D341Med (cell line): ENCODE results near the gene CNRIP1.
A peak's percentile ranks its signal among the peaks of the same experiment; 100 is the strongest.

Experiments
- DNase-seq: peaks from one replicate; pipeline ENCODE4 v3.0.0; 2012; ENCODE audit warnings: low spot score

The CNRIP1 gene

DNA sequence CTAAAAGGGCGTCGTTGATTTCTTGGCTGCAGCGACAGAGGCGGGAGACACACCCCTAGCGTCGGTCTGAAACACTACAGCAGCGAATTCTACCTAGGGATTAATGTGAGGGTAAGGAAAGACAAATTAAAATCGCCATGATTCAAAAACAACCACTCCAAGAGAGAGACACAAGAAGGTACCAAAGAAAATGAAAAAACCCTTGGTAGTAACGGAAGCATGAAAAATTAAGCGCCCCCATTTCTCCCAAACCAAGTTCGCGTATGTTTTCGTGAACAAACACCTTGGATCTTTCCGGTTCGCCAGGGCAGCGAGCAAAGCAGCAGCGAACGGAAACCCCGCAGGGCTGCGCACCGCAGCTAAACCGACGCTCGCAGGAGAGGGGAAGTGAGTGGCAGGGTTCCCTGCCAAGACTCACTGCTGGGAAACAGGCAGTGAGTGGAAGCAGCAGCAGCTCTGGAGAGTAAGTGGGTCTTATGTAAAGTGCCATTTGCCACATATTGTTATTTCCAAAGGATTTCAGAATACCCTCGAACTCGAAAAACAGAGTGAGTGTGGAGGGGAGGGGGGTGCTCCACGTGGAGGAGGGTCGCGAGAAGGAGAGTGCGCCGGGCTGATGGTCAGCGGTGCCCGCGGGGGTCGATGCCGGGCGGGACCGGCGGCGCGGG lies 68.4 kb downstream of the CNRIP1 start:
- peak; percentile 75 for DNase-seq

DNA sequence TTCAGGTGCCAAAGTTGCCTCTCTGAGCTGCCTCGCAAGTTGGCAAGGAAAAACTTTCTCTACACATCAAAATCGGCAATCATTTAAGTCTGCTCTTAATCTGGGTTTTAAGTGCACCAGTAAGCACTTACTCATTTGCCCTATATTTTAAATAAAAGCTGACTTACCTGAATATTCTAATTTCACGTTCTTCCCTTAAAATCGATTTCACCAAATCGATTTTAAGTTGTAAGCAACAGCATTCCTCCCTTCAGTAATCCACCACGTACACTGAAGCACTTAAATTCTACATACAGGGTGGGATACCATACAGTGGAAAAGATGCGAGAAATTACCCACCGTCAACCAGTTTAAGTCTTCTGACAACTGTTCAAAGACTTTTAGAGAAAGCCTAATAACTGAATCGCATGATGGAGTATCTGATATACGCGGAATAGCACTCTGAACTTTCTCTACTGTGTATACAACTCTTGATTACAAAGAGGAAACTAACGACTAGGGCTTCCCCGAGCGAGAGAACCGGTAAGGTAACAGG lies 69.0 kb downstream of the CNRIP1 start:
- no peak for DNase-seq

GRCh38 chr2:68250196-68250595 lies 69.6 kb downstream of the CNRIP1 start:
- DNase-seq, result no peak

DNA sequence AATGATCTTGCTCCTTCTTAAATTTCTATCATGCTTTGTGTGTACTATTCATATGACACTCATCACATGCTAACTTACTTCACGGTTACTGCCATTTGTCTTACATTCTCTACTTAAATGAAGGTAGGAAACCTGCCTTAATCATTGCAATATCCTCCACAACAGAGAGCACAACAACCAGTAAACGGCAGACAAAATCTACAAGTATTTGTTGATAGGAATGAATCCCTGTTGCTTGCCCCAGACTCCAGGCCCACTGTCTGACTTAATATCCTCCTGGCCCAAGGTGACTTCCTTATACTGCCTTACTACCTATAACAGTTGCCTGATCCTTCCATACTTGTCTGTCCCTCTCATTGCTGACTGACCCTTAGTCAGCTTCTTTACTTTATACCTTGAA lies 70.9 kb downstream of the CNRIP1 start:
- DNase-seq, result no peak

GRCh38 chr2:68248361-68248760 lies 71.4 kb downstream of the CNRIP1 start:
- no peak for DNase-seq

DNA sequence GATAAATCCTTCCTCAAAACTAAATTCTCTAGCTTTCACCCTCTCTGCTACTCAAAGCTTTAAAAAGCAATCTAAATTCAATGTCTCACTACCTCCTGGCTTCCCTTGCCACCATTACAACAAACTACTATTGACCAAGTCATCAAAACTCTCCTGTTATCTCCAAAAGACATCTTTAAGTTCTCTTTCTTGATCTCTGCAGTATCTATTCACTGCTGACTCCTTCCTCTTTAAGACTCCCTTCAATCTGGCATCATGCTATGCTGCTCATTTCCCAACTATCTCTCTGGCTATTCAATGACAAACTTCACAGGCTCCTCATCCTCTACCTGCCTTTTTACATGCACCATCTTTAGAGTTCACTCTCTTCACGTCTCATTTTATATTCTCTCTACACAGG lies 73.4 kb downstream of the CNRIP1 start:
- DNase-seq, result no peak

- DNase-seq, result no peak
Observed at GRCh38 chr2:68245672-68246071, 74.1 kb downstream of the CNRIP1 start.

- no peak for DNase-seq
Observed at GRCh38 chr2:68245066-68245465, 74.7 kb downstream of the CNRIP1 start.

DNA sequence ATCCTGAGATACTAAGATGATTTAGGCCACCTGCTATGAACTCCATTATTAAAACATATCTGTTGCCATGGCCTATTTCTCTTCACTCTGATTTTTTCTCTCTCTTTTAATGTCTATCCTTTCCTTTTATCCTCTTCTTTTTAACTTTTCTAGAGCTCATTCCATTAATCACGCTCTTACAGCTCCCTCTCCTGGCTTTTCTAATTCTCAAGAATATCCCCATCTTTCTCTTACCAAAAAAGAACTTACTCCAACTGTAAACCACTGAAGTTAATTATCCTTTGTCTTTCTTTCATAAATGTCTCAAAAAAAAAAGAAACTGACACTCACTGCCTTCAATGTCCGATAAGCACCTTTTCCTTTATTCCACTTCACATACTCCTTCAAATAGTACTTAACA lies 75.3 kb downstream of the CNRIP1 start:
- no peak for DNase-seq
